A673 (cell line): Measurements from ENCODE around the gene CNTN5. TPM values are rescaled to one million over a fixed set of nuclear protein-coding genes. Genes with fewer than 3 reads are reported as not detected.

ENCODE experiments used
- BruUV-seq: library from RNA; stranded (reverse); fragments of 400-500 nt; replicated peaks from 2 replicates; lab custom pipeline; 2021; lab: Mats Ljungman, UMichigan
- CTCF ChIA-PET: fragments of 300-600 bp; sonication (Branson Sonifier 250); formaldehyde crosslinking; loops from one replicate; lab custom pipeline; 2022; ENCODE audit warnings: antibody characterized with exemption; lab: Charles Lee
- POLR2A ChIA-PET: fragments of 300-600 bp; sonication (Branson Sonifier 250); formaldehyde crosslinking; loops from one replicate; lab custom pipeline; 2022; ENCODE audit warnings: antibody characterized with exemption; ENCODE audit not compliant: low non-redundant PET; lab: Charles Lee
- DNase-seq: peaks from one replicate; pipeline ENCODE4 v3.0.0-alpha.2; 2015; ENCODE audit warnings: low spot score
- H3K27ac ChIP-seq: fragments of 200-600 bp; sonication (generic); 2 replicates; pipeline ENCODE4 v1.5.1; 2016; ENCODE audit warnings: mixed run types, low read depth, mild to moderate bottlenecking, mixed read lengths, antibody characterized with exemption, low read length; ENCODE audit not compliant: poor library complexity, severe bottlenecking
- H3K27me3 ChIP-seq: fragments of 200-600 bp; sonication (generic); replicated peaks from 2 replicates; pipeline ENCODE4 v1.6.1; 2017; ENCODE audit warnings: mixed run types, low read depth, mild to moderate bottlenecking, mixed read lengths, antibody characterized with exemption, low read length; ENCODE audit not compliant: insufficient read depth, poor library complexity
- H3K36me3 ChIP-seq: fragments of 200-600 bp; sonication (generic); 2 replicates; pipeline ENCODE4 v1.6.1; 2016; ENCODE audit warnings: mixed run types, mild to moderate bottlenecking, mixed read lengths, antibody characterized with exemption, low read length; ENCODE audit not compliant: insufficient read depth, poor library complexity, severe bottlenecking
- H3K4me1 ChIP-seq: fragments of 200-600 bp; sonication (generic); 2 replicates; pipeline ENCODE4 v1.6.1; 2017; ENCODE audit warnings: mixed run types, mild to moderate bottlenecking, mixed read lengths, antibody characterized with exemption, low read length; ENCODE audit not compliant: insufficient read depth, poor library complexity, severe bottlenecking
- H3K4me3 ChIP-seq: fragments of 200-600 bp; sonication (generic); 2 replicates; pipeline ENCODE4 v1.5.1; 2016; ENCODE audit warnings: low read depth, mixed run types, mild to moderate bottlenecking, mixed read lengths, low read length; ENCODE audit not compliant: poor library complexity, severe bottlenecking
- H3K9me3 ChIP-seq: fragments of 200-600 bp; sonication (generic); 2 replicates; pipeline ENCODE4 v1.6.1; 2016; ENCODE audit warnings: mixed run types, low read depth, mild to moderate bottlenecking, mixed read lengths, antibody characterized with exemption, low read length; ENCODE audit not compliant: poor library complexity, severe bottlenecking
- CTCF ChIP-seq: fragments of 300-800, 200-600 bp; sonication (generic); conservative IDR thresholded peaks from 2 replicates; pipeline ENCODE4 v1.5.1; 2017; ENCODE audit warnings: low read depth, mild to moderate bottlenecking, antibody characterized with exemption, low read length, moderate library complexity, mixed read lengths
- EZH2 ChIP-seq: fragments of 200-600 bp; sonication (generic); IDR thresholded peaks from 2 replicates; pipeline ENCODE4 v1.6.1; 2017; ENCODE audit warnings: borderline replicate concordance, low read depth, mild to moderate bottlenecking, mixed read lengths, antibody characterized with exemption, low read length; ENCODE audit not compliant: poor library complexity, severe bottlenecking
- intact Hi-C: fragments of 100-400 bp; cut with micrococcal nuclease; formaldehyde crosslinking; loops from one replicate; pipeline ENCODE4 v1.10.0; 2022; ENCODE audit not compliant: unreplicated experiment
- total RNA-seq: library from RNA; stranded (reverse); gene quantifications from 2 replicates; pipeline ENCODE4 v1.2.3, GENCODE V29; 2021

Gene CNTN5
- total RNA-seq, 1 experiment from 2014 or later, result 0.80 TPM

- Histone ChIP-seq H3K27me3 (no peaks in the 10 kb centered on the region), H3K9me3 (peaks cover 7% of the 10 kb centered on the region), H3K4me3 (no peak overlapping the region), H3K27ac (no peak overlapping the region), H3K36me3 (no peaks in the 10 kb centered on the region), H3K4me1 (no peaks in the 10 kb centered on the region)
- no peak for DNase-seq
- TF ChIP-seq CTCF (no peak), EZH2 (no peak)
- ChIA-PET POLR2A (no interaction called here), CTCF (no interaction called here)
- intact Hi-C loops, result no loop called here
- BruUV-seq, result no TSS peak
These were observed 873.1 kb downstream of the CNTN5 start for GRCh38 chr11:99893811-99894210.

GRCh38 chr11:99901175-99901574, 880.4 kb downstream of the CNTN5 start:
- Histone ChIP-seq H3K4me3 (no peak overlapping the region), H3K9me3 (peaks cover 7% of the 10 kb centered on the region), H3K27me3 (no peaks in the 10 kb centered on the region), H3K27ac (no peak overlapping the region), H3K4me1 (no peaks in the 10 kb centered on the region), H3K36me3 (no peaks in the 10 kb centered on the region)
- DNase-seq, result no peak
- CTCF ChIA-PET, result no interaction called here
- BruUV-seq, result no TSS peak
- POLR2A ChIA-PET, result no interaction called here
- TF ChIP-seq EZH2, result no peak
- no peak for TF ChIP-seq CTCF
- intact Hi-C loops, result no loop called here

- peak; percentile 63 for TF ChIP-seq CTCF
- no peak for TF ChIP-seq EZH2
These were observed 890.4 kb downstream of the CNTN5 start for GRCh38 chr11:99911116-99911515.

More at GRCh38 chr11:99911116-99911515, 890.4 kb downstream of the CNTN5 start:
- ChIA-PET POLR2A (no interaction called here), CTCF (interaction anchor here (1.0 kb wide), 1 partner anchor 615 kb away, joined by 5 read pairs; no protein-coding TSS in a partner anchor)
- H3K36me3 ChIP-seq, result no peaks in the 10 kb centered on the region
- H3K9me3 ChIP-seq, result no peaks in the 10 kb centered on the region
- H3K27me3 ChIP-seq, result no peaks in the 10 kb centered on the region
- H3K4me1 ChIP-seq, result no peaks in the 10 kb centered on the region
- peak; percentile 33 for DNase-seq
- H3K4me3 ChIP-seq, result no peak overlapping the region
- no TSS peak for BruUV-seq
- H3K27ac ChIP-seq, result no peak overlapping the region
- intact Hi-C loops, result no loop called here
